ENCODE results near the gene TAAR1. TPM values are rescaled to one million over a fixed set of nuclear protein-coding genes. Genes with fewer than 3 reads are reported as not detected.

Gene TAAR1, protein sequence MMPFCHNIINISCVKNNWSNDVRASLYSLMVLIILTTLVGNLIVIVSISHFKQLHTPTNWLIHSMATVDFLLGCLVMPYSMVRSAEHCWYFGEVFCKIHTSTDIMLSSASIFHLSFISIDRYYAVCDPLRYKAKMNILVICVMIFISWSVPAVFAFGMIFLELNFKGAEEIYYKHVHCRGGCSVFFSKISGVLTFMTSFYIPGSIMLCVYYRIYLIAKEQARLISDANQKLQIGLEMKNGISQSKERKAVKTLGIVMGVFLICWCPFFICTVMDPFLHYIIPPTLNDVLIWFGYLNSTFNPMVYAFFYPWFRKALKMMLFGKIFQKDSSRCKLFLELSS
- total RNA-seq (2021; ENCODE audit: unreplicated experiment) (not detected), Bru-seq, nascent RNA (not detected), BruChase-seq, experiment 1, labeled RNA remaining after a 2-hour chase (not detected), BruChase-seq, experiment 2, labeled RNA remaining after a 6-hour chase (not detected)
- polyA plus RNA-seq (2012; ENCODE audit: insufficient read length) = not detected
- long read RNA-seq = 0 reads

DNA sequence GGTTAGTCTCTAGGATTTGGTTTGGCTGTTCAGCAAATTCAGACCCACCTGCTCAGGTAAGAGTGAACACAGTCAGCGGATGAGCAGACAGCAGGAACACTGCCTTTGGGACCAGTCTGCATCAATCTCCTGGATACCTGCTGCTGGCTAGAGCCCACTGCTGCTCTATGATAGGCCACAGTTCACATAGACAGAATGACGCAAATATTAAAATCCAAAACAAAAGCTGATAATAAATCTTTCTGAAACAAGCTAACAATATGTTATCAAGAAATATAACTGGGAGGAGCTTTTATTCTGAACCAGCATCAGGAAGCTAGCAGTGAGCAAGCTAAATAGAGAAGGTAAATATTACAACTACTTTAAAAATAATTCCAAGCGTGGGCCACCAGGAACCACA lies at the start of gene TAAR1:
TSS of gene TAAR1 (minus strand) at position 101 of the 400 bp plus-strand sequence. CDS start 13,179 bp downstream, outside the sequence.
- Histone ChIP-seq H3K36me3 (ENCODE audit: control insufficient read depth, insufficient read depth, low read length) (no peaks in the 10 kb centered on the region), H3K4me1 (ENCODE audit: control insufficient read depth, insufficient read depth, low read length) (no peaks in the 10 kb centered on the region), H3K27me3 (ENCODE audit: control insufficient read depth, insufficient read depth, low read length) (no peaks in the 10 kb centered on the region), H3K27ac (ENCODE audit: low read length) (no peak within 1 kb of the TSS), H3K4me3 (ENCODE audit: low read depth in 2 of 2, low read length in 2 of 2) (no peak within 1 kb of the TSS), H3K9me3 (ENCODE audit: control insufficient read depth, insufficient read depth, low read depth, low read length) (no peaks in the 10 kb centered on the region)
- in situ Hi-C loops (cut with HindIII; ENCODE audit: low pct_unique_long_range_greater_than_20kb, low sequenced_read_pairs) = no loop called here
- BruUV-seq (replicated peaks) = no TSS peak
- ChIA-PET POLR2A (no interaction called here), CTCF (no interaction called here)
- no peak for DNase-seq (ENCODE audit: low read depth, low spot score)
- no peak for ATAC-seq
- TF ChIP-seq SIN3A (IDR thresholded peaks at IDR 0.05; ENCODE audit: borderline replicate concordance, insufficient read depth, low read depth, low read length) (no peak), POLR2AphosphoS5 (IDR thresholded peaks at IDR 0.05; ENCODE audit: low read depth, low read length) (no peak)
- intact Hi-C loops (cut with micrococcal nuclease; ENCODE audit: unreplicated experiment) = no loop called here

DNA sequence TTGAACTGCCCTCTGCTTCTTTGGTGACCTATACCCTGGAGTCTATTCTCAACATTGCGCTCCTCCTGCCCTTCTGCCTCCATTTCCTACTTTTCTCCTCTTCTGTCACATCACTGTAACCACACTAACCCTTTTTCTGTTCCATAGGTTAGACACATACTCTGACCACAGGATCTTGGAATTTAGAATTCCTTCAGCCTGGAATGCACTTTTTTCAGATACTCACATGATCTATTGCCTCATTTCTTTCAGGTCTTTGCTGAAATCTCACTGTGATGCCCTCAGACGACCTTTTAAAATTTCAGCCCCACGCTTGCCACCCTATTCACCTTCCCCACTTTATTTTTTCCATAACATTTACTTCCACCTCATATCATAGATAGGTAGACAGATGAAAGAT lies 49.8 kb upstream of the TAAR1 start:
- intact Hi-C loops (cut with micrococcal nuclease; ENCODE audit: unreplicated experiment) = no loop called here
- Histone ChIP-seq H3K9me3 (ENCODE audit: control insufficient read depth, insufficient read depth, low read depth, low read length) (no peaks in the 10 kb centered on the region), H3K4me3 (ENCODE audit: low read depth in 2 of 2, low read length in 2 of 2) (no peak overlapping the region), H3K36me3 (ENCODE audit: control insufficient read depth, insufficient read depth, low read length) (no peaks in the 10 kb centered on the region), H3K4me1 (ENCODE audit: control insufficient read depth, insufficient read depth, low read length) (no peaks in the 10 kb centered on the region), H3K27ac (ENCODE audit: low read length) (no peak overlapping the region), H3K27me3 (ENCODE audit: control insufficient read depth, insufficient read depth, low read length) (no peaks in the 10 kb centered on the region)
- ChIA-PET CTCF (no interaction called here), POLR2A (no interaction called here)
- no TSS peak for BruUV-seq (replicated peaks)
- no peak for DNase-seq (ENCODE audit: low read depth, low spot score)
- TF ChIP-seq, protein P1, sequence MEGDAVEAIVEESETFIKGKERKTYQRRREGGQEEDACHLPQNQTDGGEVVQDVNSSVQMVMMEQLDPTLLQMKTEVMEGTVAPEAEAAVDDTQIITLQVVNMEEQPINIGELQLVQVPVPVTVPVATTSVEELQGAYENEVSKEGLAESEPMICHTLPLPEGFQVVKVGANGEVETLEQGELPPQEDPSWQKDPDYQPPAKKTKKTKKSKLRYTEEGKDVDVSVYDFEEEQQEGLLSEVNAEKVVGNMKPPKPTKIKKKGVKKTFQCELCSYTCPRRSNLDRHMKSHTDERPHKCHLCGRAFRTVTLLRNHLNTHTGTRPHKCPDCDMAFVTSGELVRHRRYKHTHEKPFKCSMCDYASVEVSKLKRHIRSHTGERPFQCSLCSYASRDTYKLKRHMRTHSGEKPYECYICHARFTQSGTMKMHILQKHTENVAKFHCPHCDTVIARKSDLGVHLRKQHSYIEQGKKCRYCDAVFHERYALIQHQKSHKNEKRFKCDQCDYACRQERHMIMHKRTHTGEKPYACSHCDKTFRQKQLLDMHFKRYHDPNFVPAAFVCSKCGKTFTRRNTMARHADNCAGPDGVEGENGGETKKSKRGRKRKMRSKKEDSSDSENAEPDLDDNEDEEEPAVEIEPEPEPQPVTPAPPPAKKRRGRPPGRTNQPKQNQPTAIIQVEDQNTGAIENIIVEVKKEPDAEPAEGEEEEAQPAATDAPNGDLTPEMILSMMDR (IDR thresholded peaks at IDR 0.05) = no peak
- no peak for TF ChIP-seq SIN3A (IDR thresholded peaks at IDR 0.05; ENCODE audit: borderline replicate concordance, insufficient read depth, low read depth, low read length)
- TF ChIP-seq POLR2AphosphoS5 (IDR thresholded peaks at IDR 0.05; ENCODE audit: low read depth, low read length) = no peak
- TF ChIP-seq TCF7L2 (IDR thresholded peaks at IDR 0.05; ENCODE audit: low read depth, low read length) = no peak
- TF ChIP-seq, protein P2, sequence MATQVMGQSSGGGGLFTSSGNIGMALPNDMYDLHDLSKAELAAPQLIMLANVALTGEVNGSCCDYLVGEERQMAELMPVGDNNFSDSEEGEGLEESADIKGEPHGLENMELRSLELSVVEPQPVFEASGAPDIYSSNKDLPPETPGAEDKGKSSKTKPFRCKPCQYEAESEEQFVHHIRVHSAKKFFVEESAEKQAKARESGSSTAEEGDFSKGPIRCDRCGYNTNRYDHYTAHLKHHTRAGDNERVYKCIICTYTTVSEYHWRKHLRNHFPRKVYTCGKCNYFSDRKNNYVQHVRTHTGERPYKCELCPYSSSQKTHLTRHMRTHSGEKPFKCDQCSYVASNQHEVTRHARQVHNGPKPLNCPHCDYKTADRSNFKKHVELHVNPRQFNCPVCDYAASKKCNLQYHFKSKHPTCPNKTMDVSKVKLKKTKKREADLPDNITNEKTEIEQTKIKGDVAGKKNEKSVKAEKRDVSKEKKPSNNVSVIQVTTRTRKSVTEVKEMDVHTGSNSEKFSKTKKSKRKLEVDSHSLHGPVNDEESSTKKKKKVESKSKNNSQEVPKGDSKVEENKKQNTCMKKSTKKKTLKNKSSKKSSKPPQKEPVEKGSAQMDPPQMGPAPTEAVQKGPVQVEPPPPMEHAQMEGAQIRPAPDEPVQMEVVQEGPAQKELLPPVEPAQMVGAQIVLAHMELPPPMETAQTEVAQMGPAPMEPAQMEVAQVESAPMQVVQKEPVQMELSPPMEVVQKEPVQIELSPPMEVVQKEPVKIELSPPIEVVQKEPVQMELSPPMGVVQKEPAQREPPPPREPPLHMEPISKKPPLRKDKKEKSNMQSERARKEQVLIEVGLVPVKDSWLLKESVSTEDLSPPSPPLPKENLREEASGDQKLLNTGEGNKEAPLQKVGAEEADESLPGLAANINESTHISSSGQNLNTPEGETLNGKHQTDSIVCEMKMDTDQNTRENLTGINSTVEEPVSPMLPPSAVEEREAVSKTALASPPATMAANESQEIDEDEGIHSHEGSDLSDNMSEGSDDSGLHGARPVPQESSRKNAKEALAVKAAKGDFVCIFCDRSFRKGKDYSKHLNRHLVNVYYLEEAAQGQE (IDR thresholded peaks at IDR 0.05; ENCODE audit: insufficient read depth in 1 of 2, low read depth in 2 of 2, low read length in 1 of 2) = no peak
- ATAC-seq = no peak
- in situ Hi-C loops (cut with HindIII; ENCODE audit: low pct_unique_long_range_greater_than_20kb, low sequenced_read_pairs) = no loop called here

DNA sequence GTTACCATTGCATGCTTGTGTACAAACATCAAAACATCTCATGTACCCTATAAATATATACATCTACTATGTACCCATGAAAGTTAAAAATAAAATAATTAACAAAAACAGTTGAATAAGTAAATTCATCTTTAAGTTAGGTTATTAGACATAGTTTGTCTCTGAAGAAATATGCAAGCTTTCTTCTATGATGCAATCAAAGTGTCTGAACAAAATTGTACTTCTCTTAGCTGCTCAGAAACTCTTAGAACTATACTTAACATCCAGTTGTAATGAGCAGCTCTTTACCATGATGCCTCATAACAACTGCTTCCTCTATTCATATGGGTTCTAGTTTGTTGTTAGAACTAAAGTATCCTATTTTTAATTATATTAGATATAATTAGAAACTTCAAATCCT lies 49.0 kb upstream of the TAAR1 start:
- Histone ChIP-seq H3K4me1 (ENCODE audit: control insufficient read depth, insufficient read depth, low read length) (no peaks in the 10 kb centered on the region), H3K27ac (ENCODE audit: low read length) (no peak overlapping the region), H3K9me3 (ENCODE audit: control insufficient read depth, insufficient read depth, low read depth, low read length) (no peaks in the 10 kb centered on the region), H3K27me3 (ENCODE audit: control insufficient read depth, insufficient read depth, low read length) (no peaks in the 10 kb centered on the region), H3K4me3 (ENCODE audit: low read depth in 2 of 2, low read length in 2 of 2) (no peak overlapping the region), H3K36me3 (ENCODE audit: control insufficient read depth, insufficient read depth, low read length) (no peaks in the 10 kb centered on the region)
- DNase-seq (ENCODE audit: low read depth, low spot score) = no peak
- POLR2A ChIA-PET = no interaction called here
- ATAC-seq = no peak
- BruUV-seq (replicated peaks) = no TSS peak
- TF ChIP-seq, protein P1 (IDR thresholded peaks at IDR 0.05) = no peak
- no peak for TF ChIP-seq TCF7L2 (IDR thresholded peaks at IDR 0.05; ENCODE audit: low read depth, low read length)
- TF ChIP-seq SIN3A (IDR thresholded peaks at IDR 0.05; ENCODE audit: borderline replicate concordance, insufficient read depth, low read depth, low read length) = no peak
- TF ChIP-seq POLR2AphosphoS5 (IDR thresholded peaks at IDR 0.05; ENCODE audit: low read depth, low read length) = no peak
- TF ChIP-seq, protein P2 (IDR thresholded peaks at IDR 0.05; ENCODE audit: insufficient read depth in 1 of 2, low read depth in 2 of 2, low read length in 1 of 2) = no peak
- in situ Hi-C loops (cut with HindIII; ENCODE audit: low pct_unique_long_range_greater_than_20kb, low sequenced_read_pairs) (no loop called here), intact Hi-C loops (cut with micrococcal nuclease; ENCODE audit: unreplicated experiment) (no loop called here)
- CTCF ChIA-PET = no interaction called here

All from Panc1 (cell line).